ENCODE measurements around the gene COL6A1. TPM values are rescaled to one million over a fixed set of nuclear protein-coding genes. Genes with fewer than 3 reads are reported as not detected.
"Not testable (repeated sequence)": the region's sequence is repeated elsewhere in the genome, so short reads cannot be mapped to it uniquely, and the experiment has no call there.

COL6A1 gene
- total RNA-seq, 1 experiment from 2014 or later = 221 TPM

- no peak overlapping the region for H3K27ac Mint-ChIP-seq
- H3K36me3 Mint-ChIP-seq = peaks cover 54% of the 10 kb centered on the region
- no peaks in the 10 kb centered on the region for H3K4me1 Mint-ChIP-seq
- peaks cover 76% of the 10 kb centered on the region for H3K27me3 Mint-ChIP-seq (ENCODE audit: low read depth)
- H3K4me3 Mint-ChIP-seq = no peak overlapping the region
- DNase-seq (ENCODE audit: low spot score) = no peak
- no peak for ATAC-seq
- no peak for TF ChIP-seq ZNF232 (CRISPR knock-in tag; IDR thresholded peaks at IDR 0.05)
- TF ChIP-seq, protein P1, sequence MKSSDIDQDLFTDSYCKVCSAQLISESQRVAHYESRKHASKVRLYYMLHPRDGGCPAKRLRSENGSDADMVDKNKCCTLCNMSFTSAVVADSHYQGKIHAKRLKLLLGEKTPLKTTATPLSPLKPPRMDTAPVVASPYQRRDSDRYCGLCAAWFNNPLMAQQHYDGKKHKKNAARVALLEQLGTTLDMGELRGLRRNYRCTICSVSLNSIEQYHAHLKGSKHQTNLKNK (CRISPR knock-in tag; IDR thresholded peaks at IDR 0.05) = no peak
- no peak for TF ChIP-seq OVOL2 (CRISPR knock-in tag; IDR thresholded peaks at IDR 0.05; ENCODE audit: borderline replicate concordance)
- no peak for TF ChIP-seq IRF2 (CRISPR knock-in tag; IDR thresholded peaks at IDR 0.05; ENCODE audit: borderline replicate concordance, low read depth)
- TF ChIP-seq MYBL2 (CRISPR knock-in tag; IDR thresholded peaks at IDR 0.05) = no peak
- TF ChIP-seq ZNF121 (CRISPR knock-in tag; IDR thresholded peaks at IDR 0.05) = no peak
- CTCF ChIA-PET = no interaction called here
- POLR2A ChIA-PET = no interaction called here
- peaks cover 89% of the 10 kb centered on the region for H3K9me3 Mint-ChIP-seq
Observed at GRCh38 chr21:45959779-45960390, 21.7 kb upstream of the COL6A1 start.

DNA sequence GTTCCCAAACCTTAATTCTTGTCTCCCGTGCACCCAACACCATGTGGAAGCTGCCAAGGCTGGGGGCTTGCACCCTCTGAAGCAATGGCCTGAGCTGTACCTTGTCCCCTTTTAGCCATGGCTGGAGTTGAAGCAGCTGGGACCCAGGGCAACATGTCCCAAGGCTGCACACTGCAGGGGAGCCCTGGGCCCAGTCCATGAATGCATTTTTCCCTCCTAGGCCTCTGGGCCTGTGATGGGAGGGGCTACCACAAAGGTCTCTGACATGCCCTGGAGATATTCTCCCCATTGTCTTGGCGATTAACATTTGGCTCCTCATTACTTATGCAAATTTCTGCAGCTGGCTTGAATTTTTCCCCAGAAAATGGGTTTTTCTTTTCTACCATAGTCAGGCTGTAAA is 20.2 kb upstream of the COL6A1 start:
- CTCF ChIA-PET; H3K4me1 Mint-ChIP-seq; POLR2A ChIA-PET; H3K4me3 Mint-ChIP-seq; H3K27ac Mint-ChIP-seq; ATAC-seq; DNase-seq (ENCODE audit: low spot score): not testable (repeated sequence)
- H3K27me3 Mint-ChIP-seq (ENCODE audit: low read depth) = peaks cover 75% of the 10 kb centered on the region
- peaks cover 63% of the 10 kb centered on the region for H3K36me3 Mint-ChIP-seq
- peaks cover 89% of the 10 kb centered on the region for H3K9me3 Mint-ChIP-seq

DNA sequence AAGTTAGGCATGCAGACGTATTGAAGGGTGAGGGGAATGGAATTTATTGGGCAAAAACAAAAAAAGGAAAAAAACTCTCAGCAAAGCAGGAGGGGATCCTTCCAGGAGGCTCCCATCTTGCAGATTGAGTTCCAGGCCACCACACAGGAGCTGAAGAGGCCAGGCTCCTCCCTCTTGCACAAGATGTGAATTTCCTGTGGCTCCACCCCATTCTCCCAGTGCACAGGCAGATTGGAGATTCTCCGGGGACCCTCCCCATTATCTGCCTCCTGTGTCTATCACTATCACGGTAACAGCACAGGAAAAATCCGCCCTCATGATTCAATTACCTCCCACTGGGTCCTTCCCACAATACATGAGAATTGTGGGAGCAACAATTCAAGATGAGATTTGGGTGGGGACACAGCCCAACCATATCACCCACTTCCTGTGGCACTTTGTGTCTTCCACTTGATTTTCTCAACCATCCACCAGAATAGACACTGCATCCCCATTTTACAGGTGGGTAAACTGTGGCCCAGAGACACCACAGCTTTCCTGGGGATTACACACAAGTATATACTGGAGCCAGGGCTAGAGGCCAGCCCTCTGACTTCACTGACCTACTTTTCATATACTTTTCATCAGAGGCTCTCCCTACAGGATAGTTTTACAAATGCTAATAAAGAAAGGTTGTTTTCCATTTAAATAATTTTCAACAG is 18.9 kb upstream of the COL6A1 start:
- Mint-ChIP-seq H3K4me1 (no peaks in the 10 kb centered on the region), H3K36me3 (peaks cover 60% of the 10 kb centered on the region), H3K27me3 (ENCODE audit: low read depth) (peaks cover 65% of the 10 kb centered on the region), H3K4me3 (no peak overlapping the region), H3K27ac (no peak overlapping the region), H3K9me3 (peaks cover 80% of the 10 kb centered on the region)
- ATAC-seq (no peak), DNase-seq (ENCODE audit: low spot score) (no peak)
- ChIA-PET CTCF (no interaction called here), POLR2A (no interaction called here)
- no peak for TF ChIP-seq ARID4B (CRISPR knock-in tag; IDR thresholded peaks at IDR 0.05; ENCODE audit: borderline replicate concordance)
- TF ChIP-seq ATF6 (CRISPR knock-in tag; IDR thresholded peaks at IDR 0.05) = no peak
- TF ChIP-seq NR3C1 (CRISPR knock-in tag; conservative IDR thresholded peaks at IDR 0.05; ENCODE audit: low read depth) = no peak
- TF ChIP-seq E2F1 (CRISPR knock-in tag; IDR thresholded peaks at IDR 0.05) = no peak
- TF ChIP-seq OVOL2 (CRISPR knock-in tag; IDR thresholded peaks at IDR 0.05; ENCODE audit: borderline replicate concordance) = no peak
- no peak for TF ChIP-seq RORB (CRISPR knock-in tag; IDR thresholded peaks at IDR 0.05)
- TF ChIP-seq, protein P2, sequence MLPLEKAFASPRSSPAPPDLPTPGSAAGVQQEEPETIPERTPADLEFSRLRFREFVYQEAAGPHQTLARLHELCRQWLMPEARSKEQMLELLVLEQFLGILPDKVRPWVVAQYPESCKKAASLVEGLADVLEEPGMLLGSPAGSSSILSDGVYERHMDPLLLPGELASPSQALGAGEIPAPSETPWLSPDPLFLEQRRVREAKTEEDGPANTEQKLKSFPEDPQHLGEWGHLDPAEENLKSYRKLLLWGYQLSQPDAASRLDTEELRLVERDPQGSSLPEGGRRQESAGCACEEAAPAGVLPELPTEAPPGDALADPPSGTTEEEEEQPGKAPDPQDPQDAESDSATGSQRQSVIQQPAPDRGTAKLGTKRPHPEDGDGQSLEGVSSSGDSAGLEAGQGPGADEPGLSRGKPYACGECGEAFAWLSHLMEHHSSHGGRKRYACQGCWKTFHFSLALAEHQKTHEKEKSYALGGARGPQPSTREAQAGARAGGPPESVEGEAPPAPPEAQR (CRISPR knock-in tag; IDR thresholded peaks at IDR 0.05) = no peak
- TF ChIP-seq, protein P3, sequence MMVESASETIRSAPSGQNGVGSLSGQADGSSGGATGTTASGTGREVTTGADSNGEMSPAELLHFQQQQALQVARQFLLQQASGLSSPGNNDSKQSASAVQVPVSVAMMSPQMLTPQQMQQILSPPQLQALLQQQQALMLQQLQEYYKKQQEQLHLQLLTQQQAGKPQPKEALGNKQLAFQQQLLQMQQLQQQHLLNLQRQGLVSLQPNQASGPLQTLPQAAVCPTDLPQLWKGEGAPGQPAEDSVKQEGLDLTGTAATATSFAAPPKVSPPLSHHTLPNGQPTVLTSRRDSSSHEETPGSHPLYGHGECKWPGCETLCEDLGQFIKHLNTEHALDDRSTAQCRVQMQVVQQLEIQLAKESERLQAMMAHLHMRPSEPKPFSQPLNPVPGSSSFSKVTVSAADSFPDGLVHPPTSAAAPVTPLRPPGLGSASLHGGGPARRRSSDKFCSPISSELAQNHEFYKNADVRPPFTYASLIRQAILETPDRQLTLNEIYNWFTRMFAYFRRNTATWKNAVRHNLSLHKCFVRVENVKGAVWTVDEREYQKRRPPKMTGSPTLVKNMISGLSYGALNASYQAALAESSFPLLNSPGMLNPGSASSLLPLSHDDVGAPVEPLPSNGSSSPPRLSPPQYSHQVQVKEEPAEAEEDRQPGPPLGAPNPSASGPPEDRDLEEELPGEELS (CRISPR knock-in tag; IDR thresholded peaks at IDR 0.05) = no peak
